T-helper 1 cell treated with Interleukin-12 subunit alpha and Interleukin-12 subunit beta and Interleukin-4 antibody, amounts not matched to agents 30 ng/mL and 1 ng/mL, for 36 hours (primary cell): Measurements from ENCODE around the gene CDH23. TPM values are rescaled to one million over a fixed set of nuclear protein-coding genes. Genes with fewer than 3 reads are reported as not detected.

Source experiments
- intact Hi-C: fragments of 100-400 bp; cut with micrococcal nuclease; formaldehyde crosslinking; loops from one replicate; pipeline ENCODE4 v1.15.1; 2024
- total RNA-seq: library from RNA; stranded (reverse); gene quantifications from 2 replicates; pipeline ENCODE4 v1.2.3, GENCODE V29; 2022

Gene CDH23
- total RNA-seq, 1 donor from 2014 or later: 1.3 TPM

DNA sequence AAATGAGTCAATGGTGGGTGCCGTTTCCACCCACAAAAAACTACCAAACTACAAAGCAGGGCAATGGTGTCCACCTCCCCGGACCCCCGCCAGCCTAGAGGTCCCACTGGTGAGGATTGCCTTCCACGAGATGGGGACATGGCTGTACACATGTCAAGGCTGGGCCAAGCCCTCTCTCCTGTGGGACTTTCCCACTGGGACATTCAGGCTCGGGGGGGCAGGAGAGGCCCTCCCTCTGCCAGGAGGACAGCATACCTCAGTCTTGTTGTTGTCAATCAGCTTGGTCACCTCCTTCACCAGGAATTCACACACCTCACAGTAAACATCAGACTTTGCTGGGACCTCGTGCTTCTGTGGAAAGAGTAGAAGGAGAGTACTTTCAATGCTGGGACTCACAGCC, 423.3 kb downstream of the CDH23 start:
- intact Hi-C loops: loop anchor here (10.0 kb wide), 1 partner anchor 215 kb away; no protein-coding TSS in a partner anchor

DNA sequence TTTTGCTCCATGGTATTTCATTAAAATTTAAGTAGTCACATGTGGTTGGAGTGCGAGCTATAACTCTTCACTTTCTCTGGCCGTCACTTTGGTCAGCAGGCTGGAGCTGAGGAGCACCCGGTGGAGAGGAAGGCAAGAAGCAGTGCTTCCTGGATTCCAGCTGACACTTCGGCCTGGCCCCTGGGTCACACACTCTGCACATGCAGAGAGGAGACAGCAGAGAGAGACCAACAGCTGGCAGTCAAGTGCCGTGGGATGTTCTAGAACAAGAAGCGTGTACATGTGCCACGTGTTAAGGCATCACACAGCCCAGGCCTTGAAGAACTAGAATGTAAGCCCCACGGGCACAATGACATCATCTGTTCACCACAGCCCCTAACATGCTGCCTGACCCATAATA, 424.2 kb downstream of the CDH23 start:
- intact Hi-C loops: no loop called here

DNA sequence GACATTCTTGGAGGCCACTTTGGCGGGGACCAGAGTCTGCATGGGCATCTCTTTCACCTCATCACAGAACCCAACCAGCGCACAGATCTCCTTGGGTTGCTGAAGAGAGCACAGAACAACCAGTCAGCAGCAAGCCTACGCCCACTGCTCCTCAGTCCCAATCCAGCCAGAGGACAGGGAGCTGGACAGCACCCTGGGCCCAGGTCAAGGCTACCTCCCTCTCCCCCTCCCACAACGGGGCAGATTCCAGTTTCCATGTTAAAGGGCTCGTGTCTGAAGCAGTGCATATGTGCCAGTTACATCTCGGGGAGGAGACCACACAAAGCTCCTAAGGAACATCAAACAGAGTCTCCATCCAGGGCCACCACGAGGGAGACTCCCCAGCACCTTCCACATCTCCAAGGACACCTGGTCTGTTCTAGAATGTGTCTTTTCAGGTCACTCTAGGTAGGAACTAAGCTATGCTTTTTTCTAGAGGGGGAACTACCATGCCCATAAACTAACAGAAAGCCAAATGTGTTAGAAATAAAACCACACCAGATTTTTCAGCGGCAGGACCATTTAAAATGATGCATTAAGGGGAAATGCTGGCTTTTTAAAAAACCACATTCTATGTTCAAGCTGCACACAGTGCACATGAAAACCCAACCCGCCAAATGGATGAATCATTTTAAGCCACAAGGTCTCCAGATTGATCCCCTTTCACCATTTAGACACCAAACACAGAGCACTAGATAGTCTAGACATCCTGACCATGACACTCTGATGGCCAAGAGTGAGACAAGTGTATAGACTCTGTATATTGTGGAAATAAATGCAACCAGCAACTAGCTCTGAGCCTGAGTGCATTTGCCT, 425.4 kb downstream of the CDH23 start:
- intact Hi-C loops: no loop called here

DNA sequence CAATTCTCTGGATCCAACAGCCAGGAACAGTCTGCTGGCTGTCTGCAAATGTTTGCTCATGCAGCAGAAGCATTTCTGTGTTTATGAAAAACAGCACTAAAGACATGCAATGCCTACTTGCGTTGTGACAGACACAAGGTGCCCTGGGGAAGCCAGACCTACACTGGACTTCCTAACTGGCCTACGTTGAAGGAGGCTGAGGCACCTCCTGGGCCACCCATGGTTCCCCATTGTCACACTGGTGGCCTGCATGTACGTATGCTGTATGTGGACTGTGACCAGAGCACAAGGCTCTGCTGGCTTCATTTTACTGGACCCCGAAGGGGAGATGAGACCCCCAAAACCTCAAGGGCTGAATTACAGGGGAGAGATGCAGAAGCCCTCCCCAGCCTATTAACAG, 426.6 kb downstream of the CDH23 start:
- intact Hi-C loops: no loop called here

DNA sequence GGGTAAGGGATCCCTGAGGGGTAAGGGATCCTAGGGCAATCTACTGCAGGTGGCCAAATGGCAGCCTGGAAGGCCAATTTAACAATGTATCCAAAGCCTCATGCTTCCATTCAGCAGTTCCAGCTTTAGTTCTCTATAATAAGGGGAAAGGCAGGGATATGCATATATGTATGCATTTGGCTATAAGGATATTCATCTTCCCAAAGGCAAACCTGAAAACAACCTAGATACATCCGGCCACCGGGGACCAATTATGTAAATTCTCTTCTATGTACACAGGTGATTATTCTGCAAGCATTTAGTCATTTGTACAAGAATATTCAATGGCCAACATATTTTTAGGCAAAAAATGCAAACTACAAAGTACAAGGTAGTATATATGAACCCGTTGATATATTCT, 427.6 kb downstream of the CDH23 start:
- intact Hi-C loops: no loop called here

DNA sequence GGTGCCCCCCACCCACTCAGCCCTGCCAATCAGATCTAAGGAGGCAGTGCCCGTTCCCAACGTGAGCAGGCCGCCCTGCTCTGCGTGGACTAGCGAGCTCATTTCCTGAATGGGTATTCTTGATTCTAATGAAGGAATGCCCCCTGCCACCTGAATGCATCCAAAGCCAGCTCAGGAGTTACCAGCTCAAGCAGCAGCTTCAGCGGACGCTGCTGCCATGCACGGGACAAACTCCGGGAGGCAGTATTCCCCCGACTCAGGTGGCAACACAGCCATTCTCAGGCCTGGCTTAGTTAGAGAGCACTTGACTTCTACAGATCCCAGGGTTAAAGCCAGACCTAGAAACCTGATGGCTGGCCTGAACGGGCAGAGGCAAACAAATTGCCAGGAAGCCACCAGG, 428.5 kb downstream of the CDH23 start:
- intact Hi-C loops: no loop called here

DNA sequence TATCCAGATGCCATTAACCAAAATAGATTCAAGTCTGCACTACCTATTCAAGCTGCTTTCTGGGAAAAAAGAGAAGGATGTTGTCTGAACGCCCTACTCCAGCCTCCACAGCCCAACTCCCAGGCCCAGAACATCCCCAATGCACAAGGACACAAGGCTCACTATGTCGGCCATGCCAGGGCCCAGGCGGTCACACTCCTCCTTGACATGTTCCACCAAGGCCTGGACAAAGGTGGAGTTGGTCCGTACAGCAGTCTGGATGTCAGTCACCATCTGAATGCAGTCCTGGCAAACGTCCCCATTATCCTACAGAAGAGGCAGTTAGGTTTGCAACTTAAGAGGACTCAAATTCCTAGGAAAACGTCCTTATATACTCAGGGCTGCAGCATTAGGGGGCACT, 431.1 kb downstream of the CDH23 start:
- intact Hi-C loops: no loop called here

DNA sequence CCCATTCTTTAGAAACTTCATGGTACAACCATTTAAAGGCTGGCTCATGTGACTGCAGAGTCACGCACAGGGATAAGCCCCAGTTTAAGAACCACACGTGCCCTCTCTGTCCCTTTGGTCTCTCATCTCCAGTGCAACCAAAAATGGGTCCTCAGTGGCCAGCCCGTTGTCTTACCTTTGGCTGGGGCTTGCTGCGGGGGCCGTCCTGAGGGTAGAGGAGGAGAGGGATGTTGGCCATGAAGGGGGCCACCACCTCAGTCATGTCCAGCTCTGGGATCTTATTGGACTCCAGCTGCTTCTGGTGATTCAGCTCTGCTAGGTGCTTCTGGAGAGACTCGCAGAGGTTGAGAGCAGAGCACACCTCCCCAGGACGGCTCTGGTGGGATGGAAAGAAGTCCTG, 432.0 kb downstream of the CDH23 start:
- intact Hi-C loops: no loop called here

DNA sequence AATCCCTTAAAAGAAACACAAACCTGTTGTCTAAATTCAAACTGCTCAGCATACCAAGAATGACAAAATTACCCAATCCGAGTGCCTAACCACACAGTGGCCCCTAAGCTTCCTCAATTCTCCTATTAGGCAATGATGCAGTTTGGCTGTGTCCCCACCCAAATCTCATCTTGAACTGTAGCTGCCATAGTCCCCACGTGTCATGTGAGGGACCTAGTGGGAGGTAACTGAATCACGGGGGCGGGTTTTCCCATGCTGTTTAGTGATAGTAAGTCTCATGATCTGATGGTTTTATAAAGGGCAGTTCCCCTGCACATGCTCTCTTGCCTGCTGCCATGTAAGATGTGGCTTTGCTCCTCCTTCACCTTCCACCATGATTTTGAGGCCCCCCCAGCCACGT, 432.5 kb downstream of the CDH23 start:
- intact Hi-C loops: no loop called here

DNA sequence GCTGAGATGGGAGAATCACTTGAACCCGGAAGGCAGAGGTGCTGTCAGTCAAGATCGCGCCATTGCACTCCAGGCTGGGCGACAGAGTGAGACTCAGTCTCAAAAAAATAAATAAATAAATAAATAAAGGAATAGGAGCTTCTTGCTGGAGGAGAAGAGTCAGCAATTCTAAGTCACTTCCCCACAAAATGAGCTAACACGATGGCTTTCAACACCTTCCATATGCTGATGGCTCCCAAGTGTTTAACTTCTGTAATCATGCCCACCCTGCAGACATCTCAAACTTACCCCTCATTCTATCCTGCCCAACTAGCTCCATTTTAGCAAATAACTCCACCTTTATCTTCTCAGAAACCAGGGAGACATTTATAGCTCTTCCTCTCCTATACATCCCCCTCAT, 433.2 kb downstream of the CDH23 start:
- intact Hi-C loops: no loop called here

DNA sequence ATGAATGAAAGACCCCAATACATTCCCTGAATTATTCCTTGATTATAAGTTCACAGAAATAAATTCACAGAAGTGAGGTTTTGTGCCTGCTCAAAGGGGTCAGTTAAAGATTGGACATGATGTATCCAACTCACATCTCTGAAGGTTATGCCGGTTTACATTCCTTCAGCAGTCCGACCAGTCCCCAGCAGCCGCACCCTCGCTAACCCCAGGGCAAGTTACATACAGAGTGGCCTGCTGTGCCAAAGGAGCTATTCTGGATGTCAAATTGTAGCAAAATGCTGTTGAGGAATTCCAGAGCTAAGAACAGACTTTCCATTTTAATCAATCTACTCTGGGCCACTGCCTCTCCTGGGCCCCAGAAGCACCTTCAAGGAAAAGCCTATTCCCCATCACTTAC, 434.0 kb downstream of the CDH23 start:
- intact Hi-C loops: no loop called here

DNA sequence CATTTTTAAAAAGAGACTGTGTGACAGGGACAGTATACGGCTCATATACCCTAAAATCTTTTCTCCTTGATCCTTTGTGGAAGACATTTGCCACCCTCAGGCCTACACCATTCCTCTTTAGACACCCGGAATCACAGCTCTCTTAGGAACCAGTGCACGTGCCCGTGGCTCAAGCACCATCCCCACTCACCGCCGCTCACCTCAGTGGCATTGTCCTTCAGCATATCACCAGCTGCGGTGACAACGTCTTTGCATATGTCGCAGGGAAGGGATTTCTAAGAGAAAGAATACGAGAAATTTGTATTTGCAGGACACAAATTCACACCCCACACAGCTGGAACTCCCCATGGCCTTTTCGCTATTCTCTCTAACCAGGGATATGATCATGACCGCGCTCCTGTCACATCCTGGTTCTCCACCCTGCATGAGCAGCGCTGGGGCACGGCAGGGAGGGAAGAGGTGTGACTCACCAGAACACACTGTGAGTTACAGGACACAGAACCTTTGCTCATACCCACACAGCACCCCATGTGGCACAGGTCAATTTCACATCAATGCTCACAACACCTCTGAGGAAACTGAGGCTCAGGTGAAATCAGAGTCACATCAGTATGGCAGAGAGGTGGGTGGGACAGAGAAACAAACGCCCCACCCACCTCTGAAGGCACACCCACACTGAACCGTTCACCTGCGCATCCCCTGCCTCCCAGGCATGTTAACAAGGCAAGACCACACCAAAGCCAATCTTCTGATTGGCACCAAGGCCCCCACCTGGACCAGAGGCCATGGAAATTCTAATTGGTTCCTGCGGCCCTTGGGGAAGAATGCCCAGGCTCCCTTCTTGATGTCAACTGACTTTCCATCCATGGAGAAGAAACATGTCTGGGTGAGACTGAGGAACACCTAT, 435.2 kb downstream of the CDH23 start:
- intact Hi-C loops: no loop called here

DNA sequence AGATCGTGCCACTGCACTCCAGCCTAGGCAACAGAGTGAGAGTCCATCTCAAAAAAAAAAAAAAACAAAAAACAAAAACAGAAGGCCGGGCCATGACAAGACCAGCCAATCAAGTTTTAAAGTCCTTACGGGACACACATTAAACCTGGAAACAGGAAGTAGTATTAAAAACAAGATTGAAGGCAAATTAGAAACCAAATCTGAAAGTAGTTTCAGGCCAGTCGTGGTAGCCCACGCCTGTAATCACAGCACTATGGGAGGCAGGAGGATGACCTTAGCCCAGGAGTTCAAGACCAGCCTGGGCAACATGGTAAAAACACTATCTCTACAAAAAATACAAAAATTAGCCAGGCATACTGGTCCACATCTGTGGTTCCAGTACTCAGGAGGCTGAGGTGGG, 436.2 kb downstream of the CDH23 start:
- intact Hi-C loops: loop anchor here (1.0 kb wide), 1 partner anchor 18 kb away; the partner anchor contains the start of gene PSAP

DNA sequence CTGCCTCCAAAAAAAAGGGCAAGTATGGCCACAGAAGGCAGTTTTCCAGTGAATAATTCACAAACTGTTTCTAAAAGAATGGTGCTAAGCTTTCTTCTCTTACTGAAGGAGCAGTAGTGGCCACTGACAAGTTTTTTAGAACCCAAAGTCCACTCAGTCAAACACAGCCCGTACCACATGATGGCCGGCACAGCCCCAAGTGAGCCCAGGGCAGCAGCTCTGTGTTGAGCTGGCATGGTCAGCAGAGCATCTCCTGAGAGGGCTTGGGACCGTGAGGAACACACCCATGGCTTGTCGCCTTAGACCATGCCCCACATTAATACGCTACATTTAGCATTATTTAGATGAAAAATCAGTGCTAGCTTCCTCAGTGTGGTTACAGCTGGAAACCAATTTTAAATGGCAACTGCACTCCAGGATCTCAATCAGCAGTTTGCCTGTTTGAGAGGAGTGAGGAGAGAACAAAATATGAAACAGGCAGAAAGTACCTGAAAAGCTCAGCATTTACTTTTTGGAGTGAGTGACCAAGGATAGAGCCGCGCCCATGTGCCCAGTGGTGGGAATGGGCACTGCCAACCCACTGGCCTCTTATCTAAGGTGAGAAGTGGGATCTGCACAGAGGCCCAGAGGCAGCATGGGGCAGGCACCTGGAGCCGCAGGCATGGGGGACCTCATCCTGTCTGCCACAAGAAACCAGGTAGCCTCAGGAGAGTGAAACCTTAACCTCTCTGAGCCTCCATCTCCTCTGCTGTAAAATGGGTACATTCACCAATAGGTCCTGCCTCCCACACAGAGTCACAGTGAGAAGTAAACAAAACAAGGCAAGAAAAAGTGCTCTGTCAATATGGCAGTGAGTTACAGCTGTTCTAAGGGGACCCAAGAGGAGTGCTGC, 437.0 kb downstream of the CDH23 start:
- intact Hi-C loops: loop anchor here (1.0 kb wide), 1 partner anchor 18 kb away; the partner anchor contains the start of gene PSAP

DNA sequence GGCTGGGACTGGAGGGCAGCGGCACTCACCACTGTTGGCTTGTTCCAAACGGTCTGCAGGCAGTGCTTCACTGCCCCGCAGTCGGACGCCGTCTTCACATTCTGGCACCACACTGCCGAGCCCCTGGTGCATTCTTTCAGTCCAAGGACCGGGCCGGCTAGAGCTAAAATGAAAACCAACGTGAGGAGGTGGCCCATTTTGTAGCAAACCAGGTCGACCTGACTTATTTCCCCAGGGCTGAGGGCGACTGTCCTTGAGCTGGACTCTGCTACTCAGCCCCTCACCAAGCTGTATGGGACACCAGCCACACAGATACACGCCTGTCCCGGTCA, 437.6 kb downstream of the CDH23 start:
- intact Hi-C loops: no loop called here

DNA sequence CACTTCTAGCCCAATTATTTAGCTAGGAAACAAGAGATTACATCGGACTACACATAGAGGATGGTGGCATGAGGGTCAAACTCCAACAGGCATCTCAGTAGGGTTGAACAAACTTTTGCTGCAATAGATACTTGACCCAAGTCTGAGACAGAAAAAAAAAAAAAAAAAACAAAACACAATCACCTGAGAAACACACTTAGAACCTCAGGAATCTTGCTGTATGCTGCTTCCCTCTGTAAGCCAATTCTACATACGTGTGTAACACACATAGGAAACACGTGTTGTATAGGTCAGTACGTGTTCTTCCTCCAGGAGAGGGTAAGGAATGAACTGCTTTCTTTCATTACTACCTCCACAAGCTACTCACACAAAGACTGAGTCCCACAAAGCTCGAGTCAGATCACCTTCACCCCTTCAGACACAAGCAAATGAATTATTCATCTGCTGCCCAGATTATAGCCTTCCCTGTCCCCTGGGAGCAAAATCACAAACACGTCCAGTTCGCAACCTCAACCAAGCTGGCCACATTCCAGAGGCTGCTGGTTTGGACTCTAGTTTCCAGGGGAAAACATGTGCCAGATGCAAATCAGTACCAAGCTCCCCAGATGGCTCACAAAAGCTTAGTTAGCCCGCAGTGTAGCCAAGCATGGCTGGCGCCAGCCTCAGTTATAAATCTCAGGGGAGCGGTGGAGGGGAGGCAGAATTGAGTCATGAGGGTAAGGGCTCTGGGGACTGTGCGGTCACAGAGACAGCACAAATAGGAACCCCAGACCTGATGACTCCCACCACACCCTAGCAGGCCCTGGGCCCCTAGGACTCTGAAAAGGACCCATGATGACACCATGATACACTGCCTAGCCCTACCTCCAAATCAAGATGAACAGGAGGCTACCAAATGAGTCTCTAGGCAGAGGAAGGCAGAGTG, 439.2 kb downstream of the CDH23 start:
- intact Hi-C loops: no loop called here

DNA sequence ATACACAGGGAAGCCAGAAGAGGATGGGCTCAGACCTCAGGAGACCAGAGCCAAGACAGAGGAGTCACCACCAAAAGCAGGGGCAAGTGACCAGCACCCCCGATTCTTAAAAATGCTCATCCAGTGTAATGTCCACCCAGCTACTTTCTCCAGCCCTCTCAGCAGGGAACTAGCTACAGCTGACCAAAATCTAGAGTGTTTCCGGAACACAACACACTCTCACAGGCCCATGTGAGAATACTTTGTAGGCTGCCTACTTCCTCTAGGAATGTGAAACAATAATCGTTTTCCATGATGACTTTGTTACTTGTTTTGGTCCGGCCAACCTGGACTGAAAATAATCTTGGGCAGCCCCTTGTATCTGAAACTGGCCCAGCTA, 439.9 kb downstream of the CDH23 start:
- intact Hi-C loops: no loop called here

DNA sequence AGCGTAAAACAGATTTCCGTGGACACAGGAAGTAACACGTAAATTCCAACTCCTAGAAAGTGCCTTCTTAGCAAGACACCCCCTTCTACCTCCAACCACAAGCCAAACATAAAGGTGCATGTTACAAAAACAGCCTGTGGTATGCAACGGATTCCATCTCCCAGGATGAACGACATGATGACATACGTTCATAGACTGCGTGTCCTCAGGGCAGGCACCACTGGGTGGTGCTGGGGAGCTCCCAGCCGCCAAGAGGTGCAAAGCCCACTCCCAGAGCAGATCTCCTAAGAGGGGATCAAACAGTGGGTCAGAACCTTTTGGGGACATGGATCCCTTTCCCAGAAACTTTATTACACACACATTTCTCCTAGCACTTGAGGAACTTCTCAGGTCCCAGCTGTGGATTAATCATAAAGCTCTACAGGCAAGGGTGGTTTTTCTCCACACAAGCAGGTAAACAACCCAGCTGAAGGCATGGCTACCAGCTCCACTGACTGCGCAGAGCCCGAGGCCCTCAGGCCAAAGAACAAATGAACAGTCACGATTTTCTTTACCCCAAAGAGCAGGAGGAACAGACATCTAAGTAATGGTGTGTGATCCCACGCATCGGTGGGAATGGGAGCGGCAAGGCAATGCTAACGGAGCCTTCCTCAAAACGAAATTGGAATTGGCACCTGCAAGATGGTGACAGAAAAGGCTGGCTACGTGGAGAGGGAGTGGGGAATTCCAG, 440.5 kb downstream of the CDH23 start:
- intact Hi-C loops: loop anchor here (1.0 kb wide), 1 partner anchor 59 kb away; no protein-coding TSS in a partner anchor
